H7 (cell line): ENCODE results near the gene TDRD6. TPM values are rescaled to one million over a fixed set of nuclear protein-coding genes. Genes with fewer than 3 reads are reported as not detected.

ENCODE experiments used
- DNase-seq: peaks from one replicate; pipeline ENCODE4 v3.0.0; 2012
- H3K27me3 ChIP-seq: 2 replicates; pipeline ENCODE4 v1.6.0; 2011; ENCODE audit warnings: mild to moderate bottlenecking, low read length; ENCODE audit not compliant: control insufficient read depth, insufficient read depth
- H3K36me3 ChIP-seq: replicated peaks from 2 replicates; pipeline ENCODE4 v1.5.1; 2011; ENCODE audit warnings: low read length; ENCODE audit not compliant: control insufficient read depth, insufficient read depth
- H3K4me3 ChIP-seq: 2 replicates; pipeline ENCODE4 v1.5.1; 2011; ENCODE audit warnings: low read depth, mild to moderate bottlenecking, control low read depth, low read length, moderate library complexity; ENCODE audit not compliant: insufficient read depth
- total RNA-seq: library from RNA; depleted of rRNA; stranded (reverse); fragments of >200 nt; shearing (Covaris generic); gene quantifications from 2 replicates; pipeline ENCODE4 v1.2.3, GENCODE V29; 2014

TDRD6 gene
- total RNA-seq, 1 experiment from 2014 or later = not detected

DNA sequence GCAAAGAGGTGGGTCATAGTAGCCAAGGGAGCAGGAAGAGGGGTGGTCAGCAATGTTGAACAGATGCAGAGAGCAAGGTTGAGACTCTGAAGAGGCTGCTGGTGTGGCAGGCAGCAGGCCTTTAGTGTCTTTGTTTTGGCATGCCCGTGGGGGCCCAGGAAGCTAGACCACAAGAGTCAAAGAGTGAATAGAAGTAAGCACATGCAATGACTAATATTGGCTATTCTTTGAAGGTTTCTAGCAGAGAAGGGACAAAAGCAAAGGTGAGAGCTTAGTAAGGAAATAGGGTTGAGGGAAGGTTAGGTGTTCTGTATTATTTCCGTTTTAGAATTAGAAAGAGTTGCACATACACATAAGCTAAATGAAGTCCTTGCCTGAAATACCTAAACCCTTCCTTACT is 18.8 kb downstream of the TDRD6 start:
- Histone ChIP-seq H3K36me3 (no peaks in the 10 kb centered on the region), H3K4me3 (no peak overlapping the region), H3K27me3 (no peaks in the 10 kb centered on the region)
- DNase-seq = no peak

DNA sequence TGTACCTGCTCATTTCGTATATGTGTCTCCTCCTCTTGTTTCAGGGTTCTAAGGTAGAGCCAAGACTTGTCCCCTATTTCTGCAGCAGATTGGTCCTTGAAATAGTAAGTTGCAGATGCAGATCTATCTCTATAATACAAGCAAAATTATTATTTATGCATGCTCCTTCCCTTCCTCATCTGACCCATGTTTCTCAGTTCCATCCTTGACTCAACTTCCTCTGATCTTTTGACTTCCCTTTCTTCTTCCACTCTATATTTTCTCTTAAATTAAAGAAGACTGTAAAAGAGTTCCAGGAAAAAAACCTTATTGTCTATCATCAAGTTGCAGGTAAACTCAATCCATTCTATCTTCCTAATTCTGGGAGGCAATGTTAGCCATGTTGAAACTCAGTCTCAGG is 23.8 kb downstream of the TDRD6 start:
- no peaks in the 10 kb centered on the region for H3K27me3 ChIP-seq
- DNase-seq = no peak
- H3K4me3 ChIP-seq = no peak overlapping the region
- H3K36me3 ChIP-seq = no peaks in the 10 kb centered on the region

DNA sequence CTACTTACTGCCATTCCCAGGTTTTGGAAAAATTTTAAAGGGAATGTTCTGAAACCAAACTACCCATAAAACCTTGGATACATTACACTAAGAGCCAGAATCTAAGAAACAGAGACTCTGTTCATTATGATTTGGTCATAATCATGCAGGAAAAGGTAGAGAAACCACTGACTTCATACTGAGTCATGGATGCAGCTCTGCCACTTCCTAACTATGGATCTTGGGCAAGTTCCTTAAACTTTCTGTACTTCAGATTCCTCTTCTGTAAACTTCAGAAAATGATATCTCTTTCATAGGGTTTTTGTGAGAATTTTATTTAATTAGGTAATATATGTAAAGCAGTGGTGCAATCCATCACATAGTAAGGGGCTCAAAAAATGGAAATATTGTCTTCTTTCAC is 27.5 kb downstream of the TDRD6 start:
- Histone ChIP-seq H3K27me3 (no peaks in the 10 kb centered on the region), H3K36me3 (no peaks in the 10 kb centered on the region), H3K4me3 (no peak overlapping the region)
- no peak for DNase-seq

DNA sequence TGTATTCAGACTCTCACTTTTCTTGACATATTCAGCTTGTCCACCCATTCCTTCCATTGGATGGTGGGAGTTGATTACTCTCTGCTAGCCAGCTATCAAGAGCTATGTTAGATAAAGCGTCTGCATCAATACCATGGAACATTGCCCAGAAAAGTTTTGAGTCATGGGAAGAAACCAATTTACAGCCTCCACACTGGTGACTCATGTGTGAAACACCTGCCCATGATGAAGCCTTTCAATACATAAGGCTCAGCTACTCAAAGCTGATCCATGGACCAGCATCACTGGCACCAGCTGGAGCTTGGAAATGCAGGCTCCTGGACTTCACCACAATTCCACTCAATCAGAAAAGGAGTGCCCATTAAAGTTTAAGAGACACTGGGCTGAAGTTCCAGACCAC is 31.4 kb downstream of the TDRD6 start:
- no peak overlapping the region for H3K4me3 ChIP-seq
- no peaks in the 10 kb centered on the region for H3K36me3 ChIP-seq
- DNase-seq = no peak
- no peaks in the 10 kb centered on the region for H3K27me3 ChIP-seq

DNA sequence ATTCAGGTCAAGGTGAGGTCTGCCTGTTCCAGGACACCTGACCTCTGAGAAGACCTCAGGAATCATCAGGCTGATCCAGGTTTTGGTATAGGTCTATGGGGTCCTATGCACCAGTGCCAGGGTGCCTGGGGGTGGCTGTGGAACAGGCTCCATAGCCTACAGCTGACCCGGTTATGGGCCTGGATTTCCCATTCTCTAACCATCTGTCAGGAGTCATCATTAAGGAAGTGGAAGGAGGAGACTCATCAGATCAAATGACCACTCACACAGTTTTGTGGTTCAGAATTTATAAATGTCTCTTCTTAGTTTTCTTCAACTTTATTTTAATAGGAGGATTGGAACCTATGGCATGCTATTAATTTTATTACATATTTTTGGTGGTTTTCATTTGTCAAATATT is 32.7 kb downstream of the TDRD6 start:
- no peak overlapping the region for H3K4me3 ChIP-seq
- DNase-seq = no peak
- H3K27me3 ChIP-seq = no peaks in the 10 kb centered on the region
- H3K36me3 ChIP-seq = no peaks in the 10 kb centered on the region

DNA sequence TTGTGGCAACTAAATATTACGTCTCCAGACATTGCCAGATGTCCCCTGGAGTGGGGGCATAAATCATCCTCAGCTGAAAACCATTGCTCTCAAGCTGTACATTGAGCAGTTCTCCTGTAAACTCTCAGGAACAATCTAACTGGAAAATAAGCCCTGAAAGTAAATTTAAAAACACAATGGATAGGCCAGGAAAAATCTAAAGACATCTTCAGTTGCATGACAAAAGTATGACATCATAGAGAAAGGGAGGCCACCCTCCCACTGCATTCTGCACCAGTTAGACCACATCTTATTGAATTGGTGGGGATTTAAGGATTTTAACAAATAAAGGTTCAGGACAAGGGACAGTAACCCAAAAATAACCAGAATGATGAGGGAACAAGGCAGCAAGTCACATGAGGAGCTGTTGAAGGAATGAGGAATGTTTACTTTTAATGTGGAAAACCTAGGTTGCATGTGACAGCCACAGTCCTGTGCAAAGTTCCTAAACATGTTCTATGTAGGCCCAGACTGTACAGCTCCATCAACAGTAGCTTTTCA is 42.2 kb downstream of the TDRD6 start:
- no peak for DNase-seq
- no peaks in the 10 kb centered on the region for H3K36me3 ChIP-seq
- peaks cover 17% of the 10 kb centered on the region for H3K27me3 ChIP-seq
- no peak overlapping the region for H3K4me3 ChIP-seq

DNA sequence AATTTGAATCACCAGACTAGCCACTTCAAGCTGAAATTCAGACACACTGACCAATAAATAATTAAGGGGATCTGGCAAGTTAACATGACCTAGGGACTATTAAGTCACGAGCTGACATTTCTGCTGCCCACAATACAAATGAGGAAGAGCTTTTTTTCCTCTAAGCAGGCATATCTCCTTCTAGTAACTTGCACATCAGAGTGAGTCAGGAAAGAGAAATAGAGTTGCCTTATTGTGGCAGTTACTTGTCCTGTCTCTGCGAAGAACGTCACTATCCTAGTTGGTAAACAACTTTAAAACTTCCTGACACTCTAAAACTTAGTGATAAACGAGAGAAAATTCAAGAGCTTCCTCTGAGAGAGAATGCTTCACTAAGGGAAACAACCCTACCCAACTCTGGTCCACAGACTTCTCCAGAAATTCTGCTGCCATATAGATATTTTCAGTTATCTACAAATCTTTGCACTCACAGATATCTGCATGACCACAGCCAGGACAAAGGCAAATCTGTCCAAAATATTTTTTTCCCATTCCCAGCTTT is 43.3 kb downstream of the TDRD6 start:
- peaks cover 28% of the 10 kb centered on the region for H3K27me3 ChIP-seq
- DNase-seq = no peak
- no peak overlapping the region for H3K4me3 ChIP-seq
- H3K36me3 ChIP-seq = no peaks in the 10 kb centered on the region

DNA sequence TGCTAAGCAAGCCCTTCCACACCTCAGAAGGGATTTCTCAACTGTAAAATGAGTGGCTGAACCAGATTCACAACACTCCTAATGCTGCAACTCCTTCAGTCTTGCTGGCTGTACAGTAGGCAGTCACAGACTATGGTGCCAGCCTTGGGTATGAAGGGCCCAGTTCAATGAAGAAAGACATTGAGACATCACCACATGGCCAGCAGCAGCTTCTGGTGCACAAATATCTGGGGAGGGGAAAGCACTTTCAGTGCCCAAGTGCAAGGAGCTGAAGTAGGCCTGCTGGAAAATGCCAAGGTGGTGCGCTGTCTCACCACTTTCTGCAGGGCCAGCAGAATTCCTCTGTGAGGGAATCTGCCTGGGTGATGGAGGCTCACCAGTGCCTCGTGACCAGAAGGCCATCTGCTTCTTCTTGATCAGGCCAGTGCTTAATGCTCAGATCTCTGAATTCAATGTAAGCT is 45.7 kb downstream of the TDRD6 start:
- DNase-seq = no peak
- Histone ChIP-seq H3K36me3 (no peaks in the 10 kb centered on the region), H3K27me3 (peaks cover 37% of the 10 kb centered on the region), H3K4me3 (no peak overlapping the region)

DNA sequence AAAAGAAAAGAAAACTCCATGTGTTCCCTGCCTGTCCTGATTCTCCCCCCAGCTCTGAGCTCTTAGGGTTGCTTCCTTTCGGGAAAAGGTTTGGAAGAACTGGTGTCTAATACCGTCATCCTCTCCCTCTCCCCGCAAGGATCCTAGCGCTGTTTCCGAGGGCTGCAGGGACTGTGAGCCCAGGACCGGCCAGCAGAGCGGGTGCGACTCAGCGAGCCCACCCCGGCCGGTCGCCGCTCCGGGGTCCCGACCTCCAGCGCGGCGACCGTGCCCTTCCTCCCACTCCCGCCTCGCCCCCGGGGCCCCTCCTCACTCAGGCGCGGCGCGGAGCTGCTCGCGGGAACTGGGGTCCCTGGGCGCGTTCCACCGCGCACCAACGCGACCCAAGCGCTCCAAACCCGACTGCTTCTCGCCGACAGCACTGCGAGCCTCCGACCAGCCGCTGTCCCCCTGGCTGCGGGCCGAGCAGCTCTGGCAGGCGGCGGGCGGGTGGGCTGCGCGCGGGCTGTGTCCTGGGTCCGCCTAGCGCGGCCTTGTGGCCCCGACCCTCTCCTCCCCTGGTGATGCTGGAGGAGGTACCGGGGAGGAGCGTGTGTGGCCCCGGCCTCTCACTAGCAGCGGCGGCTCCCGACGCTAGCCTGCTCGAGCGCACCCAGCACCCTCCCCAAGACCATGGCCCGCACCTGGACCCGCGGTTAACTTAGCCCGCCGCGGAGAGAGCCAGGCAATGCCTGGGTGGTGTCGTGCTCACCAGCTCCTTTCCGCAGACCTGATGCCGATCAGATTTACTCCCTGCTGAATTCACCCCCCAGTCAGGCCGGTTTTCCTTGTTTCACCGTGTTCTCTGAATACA is 47.4 kb downstream of the TDRD6 start, which contains the start of gene PLA2G7:
Gene PLA2G7 (minus strand): TSS at position 509 of the 853 bp plus-strand sequence. CDS start 12,484 bp downstream, outside the sequence.
- Histone ChIP-seq H3K36me3 (no peaks in the 10 kb centered on the region), H3K27me3 (peaks cover 37% of the 10 kb centered on the region), H3K4me3 (peak within 1 kb of the TSS; percentile 70)
- DNase-seq = peak; percentile 80

DNA sequence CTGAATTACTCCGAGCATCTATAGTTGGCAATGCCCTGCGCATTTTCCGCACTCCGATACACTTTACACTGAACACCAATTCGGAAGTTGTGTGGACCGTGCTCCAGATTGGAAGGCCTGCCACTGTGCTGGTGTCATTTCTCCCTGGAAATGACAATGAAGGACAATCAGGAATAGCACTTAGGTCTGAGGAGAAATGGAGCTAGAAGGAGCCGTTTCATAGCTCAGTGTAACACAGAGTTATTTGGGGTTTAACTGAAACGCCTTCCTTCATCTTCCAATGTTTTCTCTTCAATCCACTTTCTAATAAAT is 48.0 kb downstream of the TDRD6 start:
- Histone ChIP-seq H3K27me3 (peaks cover 37% of the 10 kb centered on the region), H3K36me3 (no peaks in the 10 kb centered on the region), H3K4me3 (peak overlapping the region; percentile 70)
- no peak for DNase-seq

DNA sequence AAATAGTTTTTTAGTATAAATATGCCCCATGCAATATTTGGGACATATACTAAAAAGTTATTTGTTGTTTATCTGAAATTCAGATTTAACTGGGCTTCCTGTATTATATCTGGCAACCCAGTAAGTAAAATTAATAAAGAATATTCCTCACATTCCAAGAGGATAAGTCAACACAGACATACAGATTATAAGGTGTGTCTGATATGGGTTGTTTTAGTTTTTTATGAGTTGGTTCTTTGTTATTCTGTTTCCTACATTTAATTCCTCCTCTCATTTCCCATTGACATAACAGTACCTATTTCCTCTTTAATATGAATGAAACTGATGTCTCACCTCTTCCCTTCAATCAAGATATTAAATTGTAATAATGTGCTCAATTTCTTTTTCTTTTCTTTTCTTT is 49.2 kb downstream of the TDRD6 start:
- Histone ChIP-seq H3K36me3 (no peaks in the 10 kb centered on the region), H3K4me3 (no peak overlapping the region), H3K27me3 (peaks cover 37% of the 10 kb centered on the region)
- DNase-seq = no peak

DNA sequence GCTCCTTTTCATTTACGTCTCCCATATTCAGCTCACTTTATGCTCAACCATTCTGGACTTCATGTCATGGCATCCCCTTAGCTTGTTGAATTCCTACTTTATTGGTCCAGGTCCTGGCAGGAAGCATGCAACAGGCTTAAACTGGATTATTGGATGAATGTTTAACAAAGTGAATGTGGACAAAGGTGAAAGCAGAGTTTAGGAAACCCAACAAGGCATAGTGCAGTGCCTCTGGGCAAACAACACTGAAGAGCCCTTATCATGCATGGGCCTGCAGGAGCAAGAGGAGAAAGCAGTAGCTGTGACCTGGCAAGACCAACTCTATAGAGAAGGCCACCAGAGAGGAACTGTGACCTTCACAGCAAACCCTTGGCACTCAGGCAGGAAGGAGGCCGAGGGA is 53.8 kb downstream of the TDRD6 start:
- Histone ChIP-seq H3K36me3 (no peaks in the 10 kb centered on the region), H3K4me3 (no peak overlapping the region), H3K27me3 (peaks cover 6% of the 10 kb centered on the region)
- no peak for DNase-seq

DNA sequence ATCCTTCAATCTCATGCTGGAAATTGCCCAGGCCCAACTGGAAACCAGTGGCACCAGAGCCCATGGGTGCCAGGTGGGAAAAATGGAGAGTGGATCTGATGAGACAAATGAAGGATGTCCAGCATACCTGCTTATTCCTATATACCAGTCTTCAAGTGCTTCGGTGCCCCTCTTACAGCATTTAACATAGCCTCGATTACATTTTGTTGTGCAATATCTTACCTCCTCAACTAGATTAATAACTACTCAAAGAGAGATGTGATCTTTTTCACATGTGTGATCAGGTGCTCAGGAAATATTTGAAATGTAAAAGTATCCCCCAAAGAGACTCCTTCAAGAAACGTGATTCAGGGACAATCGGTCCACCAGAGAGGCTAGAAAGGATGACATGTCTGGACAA is 54.2 kb downstream of the TDRD6 start:
- H3K4me3 ChIP-seq = no peak overlapping the region
- DNase-seq = no peak
- no peaks in the 10 kb centered on the region for H3K36me3 ChIP-seq
- H3K27me3 ChIP-seq = peaks cover 2% of the 10 kb centered on the region

DNA sequence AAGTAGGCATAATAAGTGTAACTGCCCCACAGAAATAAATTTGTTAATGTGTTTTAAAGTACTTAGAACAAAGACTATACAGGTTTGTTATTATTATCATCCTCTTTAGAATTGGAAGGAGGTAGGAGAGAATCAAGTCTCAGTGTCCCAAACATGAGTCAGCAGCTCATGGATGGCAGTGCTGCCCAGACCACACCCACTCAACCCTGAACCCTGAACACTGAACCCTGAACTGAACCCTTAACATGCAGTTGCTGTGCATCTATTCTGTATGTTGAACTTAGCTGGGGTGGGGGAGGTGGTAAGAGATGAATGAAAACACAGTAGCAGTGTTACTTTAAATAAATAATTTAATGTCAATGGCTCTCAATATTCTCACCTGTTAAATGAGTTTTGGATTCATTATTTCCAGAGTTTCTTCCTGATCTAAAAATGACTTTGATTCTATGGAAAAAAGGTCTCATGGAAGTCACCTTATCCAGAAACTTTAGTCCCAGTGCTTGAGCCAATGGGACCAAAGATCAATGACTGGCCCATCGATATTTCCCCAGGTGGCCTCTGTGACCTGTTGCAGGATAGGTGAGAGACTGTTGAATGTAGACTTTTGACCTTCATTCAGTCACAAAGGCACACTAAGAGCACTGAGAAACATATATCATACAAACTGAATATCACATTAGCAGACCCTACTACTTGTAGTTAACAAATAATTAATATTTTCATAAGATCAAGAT is 55.9 kb downstream of the TDRD6 start:
- H3K36me3 ChIP-seq = no peaks in the 10 kb centered on the region
- DNase-seq = no peak
- peaks cover 2% of the 10 kb centered on the region for H3K27me3 ChIP-seq
- H3K4me3 ChIP-seq = no peak overlapping the region
